ENCODE measurements around the gene C21orf58.
A peak's percentile ranks its signal among the peaks of the same experiment; 100 is the strongest.
"Not testable (repeated sequence)": the region's sequence is repeated elsewhere in the genome, so short reads cannot be mapped to it uniquely, and the experiment has no call there.

C21orf58 gene

DNA sequence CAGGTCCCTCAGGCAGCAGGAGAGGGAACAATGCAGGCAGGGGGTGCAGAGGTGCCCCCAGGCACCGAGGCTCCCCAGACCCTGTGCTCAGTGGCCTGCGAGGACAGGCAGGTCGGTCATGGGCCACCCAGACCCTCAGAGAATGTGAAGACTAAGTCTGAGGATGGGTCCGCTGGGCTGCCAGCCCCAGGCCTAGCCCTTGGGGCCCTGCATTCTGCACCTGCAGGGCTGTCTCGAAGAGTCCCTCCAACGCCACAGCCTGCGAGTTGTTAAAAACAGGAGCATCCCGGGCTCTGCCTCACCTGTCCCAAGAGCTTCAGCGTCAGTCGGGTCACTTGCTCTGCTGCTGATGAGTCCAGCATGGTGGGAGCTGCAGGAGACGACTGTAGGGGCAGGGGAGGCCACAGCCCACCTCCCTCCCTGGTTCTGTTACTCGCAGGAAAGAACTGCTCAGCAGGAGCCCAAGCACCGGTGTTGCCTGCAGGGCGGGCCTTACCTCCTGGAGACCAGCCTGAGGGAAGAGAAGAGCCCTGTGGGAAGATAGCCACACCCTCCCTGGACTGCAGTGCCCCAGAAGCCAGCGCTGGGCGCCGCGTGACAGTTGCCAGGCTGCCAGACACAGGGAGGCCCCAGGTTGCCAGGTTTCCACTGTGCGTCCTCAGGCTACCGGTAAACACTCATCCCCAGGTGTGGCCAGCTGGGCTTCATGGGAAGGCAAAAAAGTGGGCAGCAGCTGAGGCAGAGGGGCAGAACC is 5.8 kb downstream of the C21orf58 start:
- DNase-seq (ENCODE audit: insufficient read length, low spot score) (no peak), FAIRE-seq (no peak)
- TF ChIP-seq SPI1 (IDR thresholded peaks at IDR 0.05; ENCODE audit: low read depth, low read length) (no peak), PAX5 (IDR thresholded peaks at IDR 0.05; ENCODE audit: insufficient read depth, low read length, severe bottlenecking) (no peak), TAF1 (IDR thresholded peaks at IDR 0.05; ENCODE audit: low read depth, low read length) (no peak), POU2F2 (IDR thresholded peaks at IDR 0.05; ENCODE audit: low read depth, low read length) (no peak), POLR2AphosphoS5 (IDR thresholded peaks at IDR 0.05; ENCODE audit: low read depth, low read length) (no peak), POLR2A (IDR thresholded peaks at IDR 0.05; ENCODE audit: low read depth, low read length) (no peak)

DNA sequence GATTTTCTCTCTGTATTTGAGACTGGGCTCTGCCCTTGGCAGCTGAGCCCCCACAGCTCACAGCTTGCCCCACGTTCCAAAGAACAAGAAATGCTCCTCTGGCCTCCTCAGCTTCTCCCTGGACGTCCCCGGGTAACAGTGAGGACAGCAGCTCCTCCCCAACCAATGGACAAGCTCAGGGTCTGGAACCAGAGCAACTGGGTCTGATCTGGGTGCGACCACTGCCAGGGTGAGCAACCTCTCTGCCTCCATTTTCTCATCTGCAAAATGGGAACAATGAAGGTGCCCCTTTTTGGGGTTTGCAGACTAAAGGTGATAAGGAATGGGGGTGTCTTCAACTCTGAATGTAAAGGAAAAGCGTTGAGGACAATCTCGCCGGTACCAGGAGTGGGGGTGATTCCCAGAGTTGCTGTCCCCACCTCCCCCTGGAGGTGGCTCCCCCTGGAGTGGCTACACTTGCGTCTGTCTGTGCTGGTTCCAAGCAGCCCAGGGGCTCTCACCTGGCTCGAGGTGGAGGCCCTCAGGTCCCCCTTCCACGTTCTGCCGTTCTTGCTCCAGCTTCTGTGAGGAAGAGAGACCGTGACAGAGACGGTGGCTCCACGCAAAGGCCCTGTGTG is 6.9 kb downstream of the C21orf58 start:
- FAIRE-seq = no peak
- TF ChIP-seq POLR2A (IDR thresholded peaks at IDR 0.05; ENCODE audit: low read depth, low read length) (no peak), POU2F2 (IDR thresholded peaks at IDR 0.05; ENCODE audit: low read depth, low read length) (no peak), SPI1 (IDR thresholded peaks at IDR 0.05; ENCODE audit: low read depth, low read length) (no peak), POLR2AphosphoS5 (IDR thresholded peaks at IDR 0.05; ENCODE audit: low read depth, low read length) (no peak), PAX5 (IDR thresholded peaks at IDR 0.05; ENCODE audit: insufficient read depth, low read length, severe bottlenecking) (no peak), TAF1 (IDR thresholded peaks at IDR 0.05; ENCODE audit: low read depth, low read length) (no peak)
- no peak for DNase-seq (ENCODE audit: insufficient read length, low spot score)

DNA sequence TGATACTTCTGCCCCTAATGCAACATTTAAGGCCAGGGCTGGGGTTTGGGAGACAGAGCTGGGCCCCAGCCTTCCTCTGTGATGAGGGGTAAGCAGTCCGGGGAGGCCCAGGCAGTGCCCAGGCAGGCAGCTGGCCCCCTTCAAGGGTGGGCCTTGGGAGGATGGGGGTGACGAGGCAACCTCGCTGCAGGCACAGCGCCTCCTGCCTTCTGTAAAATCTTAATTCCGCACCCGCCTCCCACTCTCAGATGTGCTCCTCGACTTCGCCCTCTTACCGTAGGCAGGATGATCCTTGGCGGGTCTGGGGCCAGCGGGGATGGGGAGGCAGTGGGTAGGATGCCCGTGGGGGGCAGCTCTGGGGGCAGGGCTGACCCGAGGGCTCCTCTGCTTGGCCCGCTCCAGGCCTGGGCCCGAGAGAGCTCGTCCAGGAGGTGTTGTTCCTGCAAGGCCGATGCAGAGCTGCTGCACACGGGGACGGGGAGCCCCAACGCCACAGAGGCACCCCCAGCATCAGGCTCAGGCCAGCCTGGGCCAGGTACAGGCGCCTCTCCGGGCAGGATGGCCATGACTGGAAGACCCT is 9.1 kb downstream of the C21orf58 start:
- FAIRE-seq (no peak), DNase-seq (ENCODE audit: insufficient read length, low spot score) (no peak)
- TF ChIP-seq POLR2AphosphoS5 (IDR thresholded peaks at IDR 0.05; ENCODE audit: low read depth, low read length) (no peak), SPI1 (IDR thresholded peaks at IDR 0.05; ENCODE audit: low read depth, low read length) (no peak), POU2F2 (IDR thresholded peaks at IDR 0.05; ENCODE audit: low read depth, low read length) (no peak), TAF1 (IDR thresholded peaks at IDR 0.05; ENCODE audit: low read depth, low read length) (no peak), PAX5 (IDR thresholded peaks at IDR 0.05; ENCODE audit: insufficient read depth, low read length, severe bottlenecking) (no peak), POLR2A (IDR thresholded peaks at IDR 0.05; ENCODE audit: low read depth, low read length) (no peak)

GRCh38 chr21:46312949-46313348 is 10.7 kb downstream of the C21orf58 start:
- no peak for DNase-seq (ENCODE audit: insufficient read length, low spot score)
- no peak for TF ChIP-seq POLR2AphosphoS5 (IDR thresholded peaks at IDR 0.05; ENCODE audit: low read depth, low read length)
- no peak for TF ChIP-seq PAX5 (IDR thresholded peaks at IDR 0.05; ENCODE audit: insufficient read depth, low read length, severe bottlenecking)
- TF ChIP-seq POU2F2 (IDR thresholded peaks at IDR 0.05; ENCODE audit: low read depth, low read length) = no peak
- no peak for TF ChIP-seq SPI1 (IDR thresholded peaks at IDR 0.05; ENCODE audit: low read depth, low read length)
- TF ChIP-seq TAF1 (IDR thresholded peaks at IDR 0.05; ENCODE audit: low read depth, low read length) = no peak
- TF ChIP-seq POLR2A (IDR thresholded peaks at IDR 0.05; ENCODE audit: low read depth, low read length) = no peak
- FAIRE-seq = no peak

- DNase-seq (ENCODE audit: insufficient read length, low spot score) (no peak), FAIRE-seq (peak; percentile 89)
- TF ChIP-seq POLR2AphosphoS5 (IDR thresholded peaks at IDR 0.05; ENCODE audit: low read depth, low read length) (no peak), POLR2A (IDR thresholded peaks at IDR 0.05; ENCODE audit: low read depth, low read length) (no peak), TAF1 (IDR thresholded peaks at IDR 0.05; ENCODE audit: low read depth, low read length) (no peak), SPI1 (IDR thresholded peaks at IDR 0.05; ENCODE audit: low read depth, low read length) (no peak)
Measured at GRCh38 chr21:46311568-46311967, 12.1 kb downstream of the C21orf58 start.

GRCh38 chr21:46310260-46310659 is 13.4 kb downstream of the C21orf58 start:
- not testable (repeated sequence) for FAIRE-seq

GRCh38 chr21:46308431-46308830 is 15.2 kb downstream of the C21orf58 start:
- DNase-seq (ENCODE audit: insufficient read length, low spot score) (no peak), FAIRE-seq (no peak)
- TF ChIP-seq TAF1 (IDR thresholded peaks at IDR 0.05; ENCODE audit: low read depth, low read length) (no peak), POLR2AphosphoS5 (IDR thresholded peaks at IDR 0.05; ENCODE audit: low read depth, low read length) (no peak), POU2F2 (IDR thresholded peaks at IDR 0.05; ENCODE audit: low read depth, low read length) (no peak), PAX5 (IDR thresholded peaks at IDR 0.05; ENCODE audit: insufficient read depth, low read length, severe bottlenecking) (no peak), SPI1 (IDR thresholded peaks at IDR 0.05; ENCODE audit: low read depth, low read length) (no peak), POLR2A (IDR thresholded peaks at IDR 0.05; ENCODE audit: low read depth, low read length) (no peak)

More at GRCh38 chr21:46310260-46310659, 13.4 kb downstream of the C21orf58 start:
- not testable (repeated sequence) for DNase-seq (ENCODE audit: insufficient read length, low spot score)

- FAIRE-seq (no peak), DNase-seq (ENCODE audit: insufficient read length, low spot score) (no peak)
- no peak for TF ChIP-seq POLR2A (IDR thresholded peaks at IDR 0.05; ENCODE audit: low read depth, low read length)
Measured at GRCh38 chr21:46307625-46308024, 16.0 kb downstream of the C21orf58 start.

DNA sequence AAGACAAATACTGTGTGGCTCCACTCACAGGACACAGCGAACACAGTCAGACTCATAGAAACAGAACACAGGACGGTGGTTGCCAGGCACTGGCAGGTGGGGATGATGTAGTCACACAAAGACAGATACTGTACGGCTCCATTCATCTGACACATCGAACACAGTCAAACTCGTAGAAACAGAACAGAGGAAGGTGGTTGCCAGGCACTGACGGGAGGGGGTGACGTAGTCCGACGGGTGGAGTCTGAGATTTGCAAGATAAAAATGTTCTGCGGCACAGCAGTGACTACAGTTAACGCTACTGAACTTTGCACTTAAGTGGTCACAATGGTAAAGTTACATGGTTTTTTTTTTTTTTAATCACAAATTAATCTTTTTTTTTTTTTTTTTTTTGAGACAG is 18.7 kb downstream of the C21orf58 start:
- FAIRE-seq = no peak
- DNase-seq (ENCODE audit: insufficient read length, low spot score) = no peak
- no peak for TF ChIP-seq TAF1 (IDR thresholded peaks at IDR 0.05; ENCODE audit: low read depth, low read length)
- no peak for TF ChIP-seq POLR2A (IDR thresholded peaks at IDR 0.05; ENCODE audit: low read depth, low read length)
- TF ChIP-seq PAX5 (IDR thresholded peaks at IDR 0.05; ENCODE audit: insufficient read depth, low read length, severe bottlenecking) = no peak
- no peak for TF ChIP-seq SPI1 (IDR thresholded peaks at IDR 0.05; ENCODE audit: low read depth, low read length)
- TF ChIP-seq POU2F2 (IDR thresholded peaks at IDR 0.05; ENCODE audit: low read depth, low read length) = no peak
- TF ChIP-seq POLR2AphosphoS5 (IDR thresholded peaks at IDR 0.05; ENCODE audit: low read depth, low read length) = no peak

GRCh38 chr21:46304437-46304836 is 19.2 kb downstream of the C21orf58 start:
- FAIRE-seq = no peak
- DNase-seq (ENCODE audit: insufficient read length, low spot score) = no peak
- TF ChIP-seq SPI1 (IDR thresholded peaks at IDR 0.05; ENCODE audit: low read depth, low read length) (no peak), POLR2A (IDR thresholded peaks at IDR 0.05; ENCODE audit: low read depth, low read length) (no peak), POLR2AphosphoS5 (IDR thresholded peaks at IDR 0.05; ENCODE audit: low read depth, low read length) (no peak), POU2F2 (IDR thresholded peaks at IDR 0.05; ENCODE audit: low read depth, low read length) (no peak), TAF1 (IDR thresholded peaks at IDR 0.05; ENCODE audit: low read depth, low read length) (no peak), PAX5 (IDR thresholded peaks at IDR 0.05; ENCODE audit: insufficient read depth, low read length, severe bottlenecking) (no peak)
